ENCODE results near the gene ZNF782.

GRCh38 chr9:96858670-96859069 is 4.4 kb upstream of the ZNF782 start:
- TF ChIP-seq, protein P1, sequence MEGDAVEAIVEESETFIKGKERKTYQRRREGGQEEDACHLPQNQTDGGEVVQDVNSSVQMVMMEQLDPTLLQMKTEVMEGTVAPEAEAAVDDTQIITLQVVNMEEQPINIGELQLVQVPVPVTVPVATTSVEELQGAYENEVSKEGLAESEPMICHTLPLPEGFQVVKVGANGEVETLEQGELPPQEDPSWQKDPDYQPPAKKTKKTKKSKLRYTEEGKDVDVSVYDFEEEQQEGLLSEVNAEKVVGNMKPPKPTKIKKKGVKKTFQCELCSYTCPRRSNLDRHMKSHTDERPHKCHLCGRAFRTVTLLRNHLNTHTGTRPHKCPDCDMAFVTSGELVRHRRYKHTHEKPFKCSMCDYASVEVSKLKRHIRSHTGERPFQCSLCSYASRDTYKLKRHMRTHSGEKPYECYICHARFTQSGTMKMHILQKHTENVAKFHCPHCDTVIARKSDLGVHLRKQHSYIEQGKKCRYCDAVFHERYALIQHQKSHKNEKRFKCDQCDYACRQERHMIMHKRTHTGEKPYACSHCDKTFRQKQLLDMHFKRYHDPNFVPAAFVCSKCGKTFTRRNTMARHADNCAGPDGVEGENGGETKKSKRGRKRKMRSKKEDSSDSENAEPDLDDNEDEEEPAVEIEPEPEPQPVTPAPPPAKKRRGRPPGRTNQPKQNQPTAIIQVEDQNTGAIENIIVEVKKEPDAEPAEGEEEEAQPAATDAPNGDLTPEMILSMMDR (IDR thresholded peaks at IDR 0.05): no peak
- TF ChIP-seq POLR2A (IDR thresholded peaks at IDR 0.05): no peak
